ENCODE measurements around the gene NDUFA12.

Gene NDUFA12

GRCh38 chr12:94940771-94941170, 62.7 kb downstream of the NDUFA12 start:
- DNase-seq (ENCODE audit: low spot score): no peak

- no peak for DNase-seq (ENCODE audit: low spot score)
These were observed 64.9 kb downstream of the NDUFA12 start for GRCh38 chr12:94938583-94938982.

GRCh38 chr12:94930772-94931171, 72.7 kb downstream of the NDUFA12 start:
- no peak for DNase-seq (ENCODE audit: low spot score)

- no peak for DNase-seq (ENCODE audit: low spot score)
These were observed 73.3 kb downstream of the NDUFA12 start for GRCh38 chr12:94930216-94930654.

- no peak for DNase-seq (ENCODE audit: low spot score)
These were observed 73.7 kb downstream of the NDUFA12 start for GRCh38 chr12:94929780-94930179.

GRCh38 chr12:94925729-94926128, 77.8 kb downstream of the NDUFA12 start:
- DNase-seq (ENCODE audit: low spot score): no peak

GRCh38 chr12:94925206-94925605, 78.3 kb downstream of the NDUFA12 start:
- DNase-seq (ENCODE audit: low spot score): no peak

- DNase-seq (ENCODE audit: low spot score): no peak
These were observed 80.9 kb downstream of the NDUFA12 start for GRCh38 chr12:94922561-94922960.

Data from SW480 (cell line).